IPS DF 4.7 (cell line): ENCODE results near the gene CCDC192.

Source experiments
- DNase-seq: peaks from one replicate; pipeline ENCODE4 v3.0.0-alpha.2; 2013; ENCODE audit warnings: low spot score; ENCODE audit errors: extremely low read depth

The CCDC192 gene

DNA sequence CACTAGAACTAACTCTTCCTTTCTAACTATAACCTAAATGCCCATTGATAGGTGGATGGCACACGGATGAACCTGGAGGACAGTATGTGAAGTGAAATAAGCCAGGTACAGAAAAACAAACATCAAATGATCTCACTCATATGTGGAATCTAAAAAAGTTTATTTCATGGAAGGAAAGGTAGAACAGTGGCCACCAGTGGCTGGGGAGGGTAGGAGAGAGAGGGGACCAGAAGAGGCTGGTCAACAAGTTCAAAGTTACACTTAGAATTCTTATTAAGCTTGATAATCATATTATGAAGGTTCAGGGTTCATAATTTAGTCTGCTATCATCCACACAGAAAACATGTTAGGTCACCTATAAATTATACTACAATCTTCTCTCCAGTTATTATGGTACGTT is 272.8 kb downstream of the CCDC192 start:
- DNase-seq, result no peak

DNA sequence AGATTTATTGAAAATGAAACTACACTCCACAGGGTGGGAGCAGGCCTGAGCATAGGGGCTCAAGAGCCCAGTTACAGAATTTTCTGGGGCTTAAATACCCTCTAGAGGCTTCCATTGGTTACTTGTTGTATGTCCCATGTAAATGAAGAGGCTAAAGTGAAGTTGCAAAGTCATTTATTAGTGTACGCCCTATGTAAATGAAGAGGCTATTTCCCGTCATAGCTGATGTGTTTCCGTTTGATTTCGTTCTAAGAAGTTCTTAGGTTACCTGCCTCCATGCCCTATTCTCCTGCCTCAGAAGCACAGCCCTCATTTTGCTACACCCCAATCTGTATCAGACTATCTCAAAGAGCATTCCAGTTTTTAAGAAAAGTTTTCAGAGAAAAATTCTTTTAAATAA is 273.3 kb downstream of the CCDC192 start:
- no peak for DNase-seq

- DNase-seq, result no peak
These were observed 274.0 kb downstream of the CCDC192 start for GRCh38 chr5:127976991-127977717.

DNA sequence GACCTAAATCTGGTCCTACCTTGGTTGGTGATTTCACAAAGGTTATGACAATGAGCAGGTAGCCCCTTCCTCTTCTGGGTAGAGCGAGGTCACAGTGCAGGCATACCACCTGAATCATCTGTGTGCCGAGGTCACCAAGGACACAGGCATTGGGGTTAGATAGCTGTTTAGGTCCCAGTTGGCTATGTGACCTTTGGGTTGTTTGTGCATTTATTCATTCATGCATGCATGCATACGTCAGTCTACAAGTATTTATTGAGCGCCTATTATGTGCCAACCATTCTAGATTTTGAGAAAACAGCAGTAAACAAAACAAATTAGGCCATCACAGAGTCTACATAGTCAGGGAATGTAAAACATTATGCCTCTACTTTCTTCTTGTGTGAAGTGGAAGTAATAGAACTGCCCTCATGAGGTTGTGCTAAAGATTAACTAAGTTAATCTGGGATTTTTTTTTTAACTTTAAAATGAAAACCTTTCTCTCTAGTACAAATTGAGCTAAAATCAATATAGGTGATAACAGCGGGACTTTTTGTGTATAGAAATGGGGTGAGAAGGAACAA is 275.6 kb downstream of the CCDC192 start:
- no peak for DNase-seq

GRCh38 chr5:127979475-127979874 is 276.3 kb downstream of the CCDC192 start:
- DNase-seq, result no peak

DNA sequence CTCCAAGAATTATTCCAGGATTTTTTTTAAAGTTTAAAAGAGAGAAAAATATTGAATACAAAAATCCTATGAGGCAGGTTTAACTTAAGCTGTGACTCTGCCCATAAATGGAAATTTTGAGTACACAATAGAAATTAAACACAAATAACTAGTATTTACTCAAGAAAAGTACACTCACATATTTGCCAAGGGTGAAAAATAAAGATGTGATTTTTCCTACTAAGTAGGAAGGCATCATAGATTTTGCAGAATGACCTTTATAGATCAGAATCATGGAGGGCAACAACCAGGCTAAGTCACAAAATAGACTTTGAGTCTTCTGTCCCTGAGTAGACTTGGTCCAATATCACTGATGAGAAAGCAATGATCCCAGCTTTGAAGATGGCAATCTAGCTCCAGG is 277.7 kb downstream of the CCDC192 start:
- DNase-seq, result no peak

DNA sequence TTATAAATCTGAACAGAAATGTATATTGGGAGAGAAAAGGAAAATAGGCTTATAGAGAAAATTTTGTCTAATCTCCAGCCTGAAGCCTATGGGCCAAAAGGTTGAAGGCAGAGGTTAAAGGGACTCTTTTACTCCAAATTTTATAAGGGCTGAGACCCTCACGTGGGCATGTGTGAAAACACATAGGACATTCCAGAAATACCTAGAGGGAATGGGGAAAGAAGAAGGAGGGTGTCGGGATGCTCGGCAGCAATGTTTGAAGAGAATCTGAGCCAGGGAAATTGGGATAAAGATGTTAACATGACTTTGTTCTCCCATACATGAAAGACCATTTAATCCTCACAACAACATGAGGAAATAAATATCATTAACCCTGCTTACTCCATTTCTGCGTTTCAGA is 278.3 kb downstream of the CCDC192 start:
- DNase-seq, result no peak

DNA sequence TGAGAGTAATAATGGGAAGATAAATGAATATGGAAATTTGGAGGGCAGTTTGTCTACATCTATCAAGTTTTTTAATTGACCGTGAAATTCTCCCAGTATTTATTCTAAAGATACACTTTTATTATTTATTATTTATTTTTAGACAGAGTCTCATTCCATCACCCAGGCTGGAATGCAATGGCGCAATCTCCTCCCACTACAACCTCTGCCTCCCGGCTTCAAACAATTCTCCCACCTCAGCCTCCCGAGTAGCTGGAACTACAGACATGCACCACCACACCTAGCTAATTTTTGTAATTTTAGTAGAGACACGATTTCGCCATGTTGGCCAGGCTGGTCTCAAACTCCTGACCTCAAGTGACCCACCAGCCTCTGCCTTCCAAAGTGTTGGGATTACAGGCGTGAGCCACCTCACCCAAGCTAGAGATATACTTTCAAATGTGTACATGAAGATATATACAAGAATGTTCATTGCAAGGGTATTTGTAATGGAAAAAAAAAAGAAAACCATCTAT is 282.7 kb downstream of the CCDC192 start:
- DNase-seq, result no peak

DNA sequence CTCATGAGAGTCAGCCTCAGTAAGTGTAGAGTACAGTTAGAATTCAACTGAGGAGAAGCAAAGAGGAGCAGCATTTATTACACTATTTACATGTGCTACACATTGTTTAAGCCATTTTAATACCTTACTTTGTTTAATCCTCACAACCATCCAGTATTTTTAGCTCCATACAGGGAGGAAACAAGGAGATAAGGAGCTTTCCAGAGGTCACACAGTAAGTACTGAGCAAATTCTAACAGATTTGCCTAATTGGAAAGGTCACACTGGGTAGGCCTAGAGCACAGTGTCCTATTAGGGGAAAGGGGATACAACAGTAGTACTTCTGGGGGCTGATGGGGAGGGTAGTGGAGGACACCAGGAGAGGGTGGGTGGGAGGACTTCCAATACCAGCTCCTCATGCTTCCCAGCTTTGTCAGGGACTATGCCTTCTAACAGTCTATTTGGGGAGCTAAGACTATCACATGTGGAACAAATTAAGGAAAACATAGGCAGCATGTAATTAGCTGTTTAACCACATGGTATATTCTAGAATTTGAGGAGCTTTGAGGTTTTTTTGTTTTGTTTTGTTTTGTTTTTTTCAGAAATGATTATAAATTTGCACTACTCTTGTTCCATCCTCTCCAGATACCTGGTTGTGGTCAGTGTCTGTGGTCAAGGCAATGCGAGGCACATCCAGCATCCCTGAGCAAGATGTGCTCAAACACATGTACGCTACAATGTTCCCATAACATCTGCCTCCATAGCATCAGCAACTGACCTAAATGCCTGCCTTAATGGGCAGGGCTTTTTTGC is 284.4 kb downstream of the CCDC192 start:
- no peak for DNase-seq

- no peak for DNase-seq
These were observed 285.1 kb downstream of the CCDC192 start for GRCh38 chr5:127988146-127988760.
